HAP-1 (cell line): ENCODE measurements around the gene TBC1D12.
A peak's percentile ranks its signal among the peaks of the same experiment; 100 is the strongest.

Experiments
- DNase-seq, 2 experiments: peaks; one replicate each; pipeline ENCODE4 v3.0.0-alpha.2; 2016 to 2020; ENCODE audit warnings: low spot score in 2 of 2
- H3K27me3 ChIP-seq: fragments of 250-450 bp; sonication (Bioruptor Pico); 2 replicates; pipeline ENCODE4 v1.5.1; 2020; ENCODE audit warnings: low read depth, mild to moderate bottlenecking, moderate library complexity
- H3K36me3 ChIP-seq: fragments of 250-450 bp; sonication (Bioruptor Pico); replicated peaks from 2 replicates; pipeline ENCODE4 v1.5.1; 2020; ENCODE audit warnings: mild to moderate bottlenecking
- H3K4me1 ChIP-seq: fragments of 250-450 bp; sonication (Bioruptor Pico); 2 replicates; pipeline ENCODE4 v1.5.1; 2020; ENCODE audit warnings: mild to moderate bottlenecking
- H3K4me3 ChIP-seq: fragments of 250-450 bp; sonication (Bioruptor Pico); 2 replicates; pipeline ENCODE4 v1.5.1; 2020; ENCODE audit warnings: mild to moderate bottlenecking, moderate library complexity
- H3K9me3 ChIP-seq: fragments of 250-450 bp; sonication (Bioruptor Pico); 2 replicates; pipeline ENCODE4 v1.5.1; 2020; ENCODE audit warnings: mild to moderate bottlenecking, moderate library complexity
- in situ Hi-C: fragments of 300-500 bp; cut with MboI; formaldehyde crosslinking; loops from 3 replicates; pipeline ENCODE4 v1.14.3; 2020; ENCODE audit warnings: low sequenced_read_pairs, inconsistent platforms, mixed read lengths

The TBC1D12 gene

DNA sequence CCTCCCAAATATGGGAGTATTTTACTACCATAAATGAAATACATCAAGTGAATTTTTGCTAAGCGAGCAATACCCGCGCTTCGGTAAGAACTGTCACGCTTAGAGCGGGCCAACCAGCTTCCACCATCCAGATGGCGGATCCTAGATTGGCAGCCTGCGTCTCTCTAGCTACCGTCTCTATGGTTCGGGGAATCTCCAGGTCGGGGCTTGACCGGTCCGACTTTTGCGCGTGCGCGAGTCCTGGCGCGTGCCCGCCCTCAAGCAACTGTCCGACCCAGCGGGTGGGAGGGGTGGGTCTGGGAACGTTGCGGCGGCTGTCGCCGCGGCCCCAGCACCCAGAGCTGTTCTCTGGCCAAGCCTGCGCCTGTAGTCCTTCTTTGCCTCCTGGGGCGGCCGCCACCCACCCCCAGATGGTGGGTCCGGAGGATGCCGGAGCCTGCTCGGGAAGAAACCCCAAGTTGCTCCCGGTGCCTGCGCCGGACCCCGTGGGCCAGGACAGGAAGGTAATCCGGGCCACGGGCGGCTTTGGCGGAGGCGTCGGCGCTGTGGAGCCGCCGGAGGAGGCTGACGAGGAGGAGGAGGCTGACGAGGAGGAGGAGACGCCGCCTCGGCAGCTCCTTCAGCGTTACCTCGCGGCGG is at the start of gene TBC1D12:
TSS of gene TBC1D12 (plus strand) at position 338 of the 639 bp plus-strand sequence. CDS start at position 411, 73 bp downstream.
- in situ Hi-C loops: no loop called here
- Histone ChIP-seq H3K27me3 (no peaks in the 10 kb centered on the region), H3K9me3 (no peaks in the 10 kb centered on the region), H3K4me1 (peaks cover 9% of the 10 kb centered on the region), H3K4me3 (peak within 1 kb of the TSS; percentile 90), H3K36me3 (no peaks in the 10 kb centered on the region)
- peak; percentile 94 to 97 for DNase-seq

DNA sequence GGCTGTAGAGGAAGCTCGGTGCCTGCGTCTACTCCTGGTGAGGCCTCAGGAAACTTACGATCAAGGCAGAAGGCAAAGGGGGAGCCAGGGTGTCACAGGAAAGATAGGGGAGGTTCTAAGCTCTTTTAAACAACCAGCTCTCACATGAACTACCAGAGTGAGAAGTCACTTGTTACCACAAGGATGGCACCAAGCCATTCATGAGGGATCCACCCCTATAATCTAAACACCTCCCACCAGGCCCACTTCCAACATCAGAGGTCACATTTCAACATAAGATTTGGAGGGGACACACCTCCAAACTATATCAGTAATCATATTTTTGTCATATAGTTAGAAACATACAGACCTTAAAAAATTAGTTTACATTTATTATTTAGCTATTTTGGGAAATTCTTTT is 49.0 kb upstream of the TBC1D12 start:
- no peaks in the 10 kb centered on the region for H3K27me3 ChIP-seq
- H3K4me1 ChIP-seq: no peaks in the 10 kb centered on the region
- in situ Hi-C loops: no loop called here
- no peak for DNase-seq
- peaks cover 68% of the 10 kb centered on the region for H3K36me3 ChIP-seq
- no peaks in the 10 kb centered on the region for H3K9me3 ChIP-seq
- no peak overlapping the region for H3K4me3 ChIP-seq

DNA sequence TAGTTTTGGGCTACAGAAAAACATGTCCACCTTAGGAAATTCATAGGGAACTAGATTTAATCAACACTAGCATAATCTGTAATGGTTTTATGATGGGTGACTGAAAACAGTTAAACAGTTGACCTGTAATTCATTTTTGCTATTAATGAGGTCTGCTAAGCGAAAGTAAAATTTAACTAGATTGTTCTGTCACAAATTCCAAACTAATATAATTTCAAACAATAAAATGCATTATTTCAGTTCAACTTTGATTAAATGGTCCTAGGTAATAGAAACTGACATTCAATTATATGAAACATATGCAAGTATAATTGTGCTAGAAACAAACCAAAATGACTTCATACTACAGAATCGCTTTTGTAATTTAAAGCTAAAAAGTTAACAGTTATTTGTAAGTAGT is 46.5 kb upstream of the TBC1D12 start:
- in situ Hi-C loops: no loop called here
- no peaks in the 10 kb centered on the region for H3K27me3 ChIP-seq
- H3K36me3 ChIP-seq: peaks cover 68% of the 10 kb centered on the region
- no peaks in the 10 kb centered on the region for H3K9me3 ChIP-seq
- no peak for DNase-seq
- no peak overlapping the region for H3K4me3 ChIP-seq
- peaks cover under 1% of the 10 kb centered on the region; the same call in 1 of the 2 replicates for H3K4me1 ChIP-seq

DNA sequence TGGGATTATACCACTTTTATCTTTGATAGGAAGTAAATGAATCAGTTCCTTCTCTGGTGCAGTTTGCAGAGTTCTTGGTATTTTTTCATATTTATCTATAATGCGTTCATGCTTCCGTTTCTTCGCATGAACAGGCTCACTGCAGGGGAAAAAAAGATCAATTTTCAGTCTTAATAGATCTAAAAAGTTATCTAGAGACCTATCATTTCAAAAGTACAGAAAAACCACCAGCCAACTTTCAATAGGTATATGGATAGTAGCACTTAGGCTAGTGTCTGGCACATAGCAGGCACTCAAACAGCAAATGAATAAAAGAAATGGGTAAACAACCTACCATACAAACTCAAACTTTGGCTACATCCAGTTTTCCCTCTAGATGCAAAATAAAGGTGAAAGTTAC is 45.1 kb upstream of the TBC1D12 start:
- Histone ChIP-seq H3K4me1 (peaks cover 7% of the 10 kb centered on the region), H3K36me3 (peaks cover 63% of the 10 kb centered on the region), H3K27me3 (no peaks in the 10 kb centered on the region), H3K4me3 (no peak overlapping the region), H3K9me3 (no peaks in the 10 kb centered on the region)
- in situ Hi-C loops: no loop called here
- DNase-seq: no peak

DNA sequence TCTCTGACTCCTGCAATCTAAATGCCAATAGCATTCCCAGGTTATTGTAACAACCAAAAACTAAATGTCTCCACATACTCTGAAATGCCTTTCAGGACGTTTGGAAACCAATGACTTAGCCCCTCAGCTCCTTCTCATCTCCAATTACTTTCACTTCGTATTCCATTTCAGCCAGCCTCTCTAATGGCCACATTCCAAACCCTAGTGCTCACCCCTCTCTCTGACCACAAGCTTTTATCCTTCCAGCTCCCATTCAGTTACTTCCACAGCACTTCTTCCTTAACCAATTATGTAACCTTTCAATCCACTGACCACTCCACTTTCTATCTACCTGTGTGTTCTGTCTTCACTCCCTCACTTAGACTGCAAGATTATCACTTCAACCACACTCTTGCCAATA is 43.9 kb upstream of the TBC1D12 start:
- H3K4me1 ChIP-seq: peaks cover 11% of the 10 kb centered on the region
- H3K4me3 ChIP-seq: no peak overlapping the region
- no peaks in the 10 kb centered on the region for H3K27me3 ChIP-seq
- no peak for DNase-seq
- H3K9me3 ChIP-seq: no peaks in the 10 kb centered on the region
- H3K36me3 ChIP-seq: peaks cover 53% of the 10 kb centered on the region
- in situ Hi-C loops: no loop called here

DNA sequence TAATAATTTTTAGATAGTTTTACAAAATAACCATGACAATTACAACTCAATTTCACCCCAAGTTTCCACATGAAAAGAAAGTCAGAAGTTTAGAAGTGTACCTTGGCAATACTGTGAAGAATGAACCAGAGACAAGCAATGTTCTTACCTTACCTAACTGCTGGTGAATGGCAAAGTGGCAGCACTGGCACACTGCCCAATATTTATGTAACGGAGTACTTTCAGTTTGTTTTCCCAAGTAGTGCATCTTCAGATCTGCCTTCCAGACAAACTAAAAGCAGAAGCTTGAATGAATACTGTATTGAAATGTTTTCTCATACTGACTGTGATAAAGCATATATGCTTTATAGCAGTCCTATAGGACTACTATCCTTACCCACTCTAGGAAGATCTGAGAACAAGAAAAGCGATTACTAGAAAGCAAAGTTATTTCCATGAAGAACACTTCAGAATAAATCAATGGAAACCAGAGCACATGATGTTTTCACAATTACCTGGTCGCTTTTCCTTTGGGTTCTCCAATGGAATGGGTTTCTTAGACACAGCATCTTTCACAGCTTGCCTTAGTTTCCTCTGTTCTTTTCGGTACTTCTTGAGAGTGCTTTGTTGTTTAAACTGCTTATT is 41.1 kb upstream of the TBC1D12 start:
- H3K4me1 ChIP-seq: peaks cover 11% of the 10 kb centered on the region
- no peak for DNase-seq
- no peaks in the 10 kb centered on the region for H3K27me3 ChIP-seq
- H3K9me3 ChIP-seq: no peaks in the 10 kb centered on the region
- H3K4me3 ChIP-seq: peak overlapping the region; percentile 70
- in situ Hi-C loops: no loop called here
- peaks cover 33% of the 10 kb centered on the region for H3K36me3 ChIP-seq

DNA sequence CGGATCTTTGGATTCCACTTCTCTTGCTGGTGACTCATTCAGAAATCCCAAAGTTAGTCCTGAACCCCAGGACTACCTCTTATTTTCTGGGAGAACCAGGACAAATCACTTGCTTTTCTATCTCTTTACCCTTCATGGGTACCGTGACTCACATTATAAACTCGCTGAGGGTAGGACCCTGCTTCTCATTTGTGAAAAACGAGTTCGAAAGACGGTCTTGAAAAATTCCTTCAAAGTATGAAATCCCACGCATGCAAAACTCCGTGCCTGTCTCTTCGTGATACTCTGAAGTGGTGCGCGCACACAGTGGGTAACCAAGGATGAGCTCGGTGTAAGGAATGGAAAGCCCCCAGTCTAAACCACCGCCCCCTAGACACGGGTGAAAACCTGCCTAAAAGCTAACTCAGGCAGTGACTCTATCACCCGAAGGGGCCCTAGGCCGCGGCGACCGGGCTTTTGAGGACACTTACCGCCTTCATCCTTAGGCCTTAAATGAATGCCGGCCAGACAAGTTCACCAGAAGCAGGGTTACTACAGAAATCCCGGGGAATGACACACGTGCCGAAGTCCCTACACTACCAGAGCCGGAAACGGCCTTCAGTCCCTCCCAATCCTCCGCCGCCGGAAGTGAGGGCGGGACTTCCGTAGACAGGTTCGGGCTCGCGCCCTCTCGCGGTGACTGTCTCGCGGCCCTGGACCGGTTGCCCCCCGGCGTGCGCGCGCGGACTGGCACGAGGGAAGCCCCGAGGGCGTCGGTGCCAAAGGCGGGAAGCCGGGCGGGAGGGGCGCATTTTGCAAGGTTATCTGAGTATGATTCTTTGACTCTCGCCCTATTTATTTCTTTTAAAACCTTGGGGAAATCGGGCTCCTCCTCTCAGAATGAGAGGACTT is 39.7 kb upstream of the TBC1D12 start, which contains the start of gene NOC3L:
TSS of gene NOC3L (minus strand) at position 580 of the 891 bp plus-strand sequence. CDS start at position 479, 101 bp downstream.
- Histone ChIP-seq H3K9me3 (no peaks in the 10 kb centered on the region), H3K27me3 (no peaks in the 10 kb centered on the region), H3K4me3 (peak within 1 kb of the TSS; percentile 70), H3K4me1 (peaks cover 11% of the 10 kb centered on the region), H3K36me3 (peaks cover 20% of the 10 kb centered on the region)
- DNase-seq: peak; percentile 91 to 97
- in situ Hi-C loops: no loop called here

DNA sequence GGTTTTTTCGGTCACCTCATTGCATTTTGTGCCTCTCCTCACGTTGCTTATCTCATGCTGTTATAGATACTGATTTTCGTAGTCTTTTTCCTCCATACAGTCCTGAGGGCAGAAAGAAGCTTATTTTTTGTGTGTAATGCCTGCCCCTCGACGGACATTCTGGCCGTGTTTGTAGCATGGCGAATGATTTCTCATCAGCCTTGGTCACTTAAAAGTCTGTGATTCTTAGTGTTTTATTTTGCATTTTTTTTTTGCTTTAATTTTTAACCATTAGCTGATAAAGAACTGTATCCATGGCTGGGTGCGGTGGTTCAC is 39.1 kb upstream of the TBC1D12 start:
- Histone ChIP-seq H3K4me3 (peak overlapping the region; percentile 70), H3K27me3 (no peaks in the 10 kb centered on the region), H3K36me3 (peaks cover 16% of the 10 kb centered on the region), H3K4me1 (peaks cover 11% of the 10 kb centered on the region), H3K9me3 (no peaks in the 10 kb centered on the region)
- peak in 1 of 2 experiments; percentile 22 for DNase-seq
- in situ Hi-C loops: no loop called here

DNA sequence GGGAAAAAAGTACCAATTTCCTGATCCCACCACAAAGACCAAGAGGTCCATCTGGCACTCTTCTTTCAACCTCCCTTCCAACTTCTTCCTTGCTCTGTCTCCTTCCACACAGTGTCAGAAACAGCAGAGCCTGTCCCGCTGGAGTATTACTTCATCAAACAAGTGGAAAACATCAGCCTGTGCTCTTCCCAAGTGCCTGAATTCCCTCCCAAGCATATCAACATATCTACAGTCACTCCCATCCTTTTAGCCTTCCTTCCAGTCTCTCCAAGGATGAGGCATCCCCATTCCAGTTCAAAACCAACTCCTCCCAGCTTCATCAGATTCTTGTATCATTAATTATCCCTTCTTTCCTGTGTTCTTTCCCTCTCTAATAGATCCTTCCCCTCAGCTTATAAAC is 37.9 kb upstream of the TBC1D12 start:
- Histone ChIP-seq H3K36me3 (peaks cover 14% of the 10 kb centered on the region), H3K4me3 (no peak overlapping the region), H3K4me1 (peaks cover 11% of the 10 kb centered on the region), H3K27me3 (no peaks in the 10 kb centered on the region), H3K9me3 (no peaks in the 10 kb centered on the region)
- no peak for DNase-seq
- in situ Hi-C loops: no loop called here

DNA sequence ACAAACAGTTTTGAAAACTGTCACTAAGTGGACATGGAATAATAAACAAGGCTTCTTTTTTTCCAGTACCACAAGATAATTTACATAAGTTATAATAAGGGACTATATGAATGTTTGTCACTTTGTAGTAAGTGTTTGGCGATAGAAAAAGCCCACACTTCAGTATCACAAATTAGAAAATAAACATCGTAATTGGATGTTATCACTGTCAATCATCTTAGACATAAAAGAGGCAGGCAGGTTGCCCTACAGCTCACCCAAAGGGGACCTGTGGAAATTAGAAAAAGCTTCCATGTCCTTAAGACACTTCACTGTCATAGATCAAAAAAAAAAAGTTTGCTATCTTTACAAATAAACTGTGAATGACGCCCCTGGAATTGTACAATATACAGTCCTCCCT is 36.0 kb upstream of the TBC1D12 start:
- DNase-seq: no peak
- no peak overlapping the region for H3K4me3 ChIP-seq
- H3K27me3 ChIP-seq: no peaks in the 10 kb centered on the region
- no peaks in the 10 kb centered on the region; the same call in 1 of the 2 replicates for H3K36me3 ChIP-seq
- no peaks in the 10 kb centered on the region for H3K9me3 ChIP-seq
- H3K4me1 ChIP-seq: peaks cover 5% of the 10 kb centered on the region
- in situ Hi-C loops: no loop called here

DNA sequence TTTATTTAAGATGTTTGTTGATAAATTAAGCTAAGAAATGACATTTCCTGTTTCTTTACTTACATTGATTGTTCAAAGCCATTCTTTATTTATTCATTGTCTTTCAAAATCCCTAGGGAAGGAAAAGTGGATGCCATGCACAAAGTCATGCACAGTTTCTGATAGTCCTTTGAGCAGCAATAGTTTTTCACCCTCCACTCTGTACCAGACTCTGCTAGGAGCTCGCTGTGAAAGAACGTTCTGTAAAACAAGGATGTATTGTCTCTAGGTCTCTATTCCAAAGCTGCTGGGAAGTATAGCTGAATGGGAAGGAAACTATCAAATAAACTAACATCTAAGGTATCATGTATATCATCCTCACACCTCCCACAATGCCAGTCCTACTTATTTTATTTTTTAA is 31.8 kb upstream of the TBC1D12 start:
- H3K9me3 ChIP-seq: no peaks in the 10 kb centered on the region
- no peak overlapping the region for H3K4me3 ChIP-seq
- no peak for DNase-seq
- peaks cover 13% of the 10 kb centered on the region for H3K27me3 ChIP-seq
- no peaks in the 10 kb centered on the region for H3K4me1 ChIP-seq
- in situ Hi-C loops: no loop called here
- H3K36me3 ChIP-seq: no peaks in the 10 kb centered on the region

DNA sequence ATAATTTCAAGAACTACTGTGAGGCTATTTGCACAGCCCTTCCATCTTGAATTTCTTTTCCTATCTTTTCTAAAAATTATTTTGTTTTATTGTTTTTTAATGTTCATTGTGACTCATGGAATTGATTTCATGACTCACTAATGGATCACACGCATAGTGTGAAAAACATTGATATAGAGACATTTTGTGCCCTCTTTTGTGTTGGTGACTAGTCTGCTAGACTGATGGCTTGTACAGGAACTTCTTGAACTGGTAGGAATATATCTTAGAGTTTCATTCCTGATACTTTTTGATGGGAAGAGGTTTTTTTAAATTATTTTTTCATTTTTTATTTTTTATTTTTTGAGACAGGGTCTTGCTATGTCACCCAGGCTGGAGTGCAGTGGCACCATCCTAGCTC is 27.0 kb upstream of the TBC1D12 start:
- in situ Hi-C loops: no loop called here
- Histone ChIP-seq H3K27me3 (peaks cover 13% of the 10 kb centered on the region), H3K9me3 (no peaks in the 10 kb centered on the region), H3K4me3 (no peak overlapping the region), H3K4me1 (no peaks in the 10 kb centered on the region), H3K36me3 (no peaks in the 10 kb centered on the region)
- no peak for DNase-seq

DNA sequence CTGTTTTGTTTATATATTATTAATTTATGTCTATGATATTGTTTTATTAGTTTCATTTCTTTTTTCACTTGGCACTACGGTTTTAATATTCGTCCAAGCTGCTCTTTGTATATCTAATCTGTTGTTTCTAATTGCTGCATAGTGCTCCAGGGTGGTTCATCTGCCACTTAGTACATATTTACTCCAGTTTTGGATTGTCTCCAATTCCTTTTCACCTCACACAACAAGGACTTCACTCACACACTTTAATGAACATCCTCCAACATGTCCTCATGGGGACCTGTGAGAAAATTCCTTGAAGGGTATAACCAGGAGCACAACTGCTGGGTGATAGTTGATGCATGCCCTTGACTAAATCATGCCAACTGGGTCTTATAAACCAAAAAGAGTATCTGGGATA is 25.5 kb upstream of the TBC1D12 start:
- in situ Hi-C loops: no loop called here
- no peaks in the 10 kb centered on the region for H3K36me3 ChIP-seq
- DNase-seq: no peak

DNA sequence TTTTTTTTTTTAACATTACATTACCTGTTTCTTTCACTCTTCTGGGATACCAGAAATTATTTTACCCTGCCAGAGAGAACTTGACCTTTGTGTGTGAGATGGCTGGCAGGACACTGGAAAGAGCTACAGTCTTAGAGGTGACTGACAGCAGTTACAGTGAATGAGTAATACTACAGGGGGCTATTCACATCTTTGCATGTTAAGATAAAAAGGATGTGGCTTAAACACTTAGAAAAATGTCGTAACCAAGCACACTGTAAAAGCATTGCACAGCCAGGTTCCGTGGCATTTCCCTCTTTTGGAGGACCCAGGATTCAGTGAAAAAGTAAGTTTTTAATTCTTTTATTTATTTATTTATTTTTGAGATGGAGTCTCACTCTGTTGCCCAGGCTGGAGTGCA is 18.8 kb upstream of the TBC1D12 start:
- no peaks in the 10 kb centered on the region for H3K9me3 ChIP-seq
- no peaks in the 10 kb centered on the region for H3K27me3 ChIP-seq
- no peak for DNase-seq
- no peaks in the 10 kb centered on the region for H3K36me3 ChIP-seq
- in situ Hi-C loops: no loop called here
- H3K4me3 ChIP-seq: no peak overlapping the region
- H3K4me1 ChIP-seq: peaks cover 6% of the 10 kb centered on the region; the same call in 1 of the 2 replicates

More for the DNA sequence above, 25.5 kb upstream of the TBC1D12 start:
- Histone ChIP-seq H3K4me1 (no peaks in the 10 kb centered on the region), H3K4me3 (no peak overlapping the region), H3K27me3 (peaks cover 13% of the 10 kb centered on the region), H3K9me3 (no peaks in the 10 kb centered on the region)
